ENCODE measurements around the gene ITGB7.

- TF ChIP-seq, protein P1, sequence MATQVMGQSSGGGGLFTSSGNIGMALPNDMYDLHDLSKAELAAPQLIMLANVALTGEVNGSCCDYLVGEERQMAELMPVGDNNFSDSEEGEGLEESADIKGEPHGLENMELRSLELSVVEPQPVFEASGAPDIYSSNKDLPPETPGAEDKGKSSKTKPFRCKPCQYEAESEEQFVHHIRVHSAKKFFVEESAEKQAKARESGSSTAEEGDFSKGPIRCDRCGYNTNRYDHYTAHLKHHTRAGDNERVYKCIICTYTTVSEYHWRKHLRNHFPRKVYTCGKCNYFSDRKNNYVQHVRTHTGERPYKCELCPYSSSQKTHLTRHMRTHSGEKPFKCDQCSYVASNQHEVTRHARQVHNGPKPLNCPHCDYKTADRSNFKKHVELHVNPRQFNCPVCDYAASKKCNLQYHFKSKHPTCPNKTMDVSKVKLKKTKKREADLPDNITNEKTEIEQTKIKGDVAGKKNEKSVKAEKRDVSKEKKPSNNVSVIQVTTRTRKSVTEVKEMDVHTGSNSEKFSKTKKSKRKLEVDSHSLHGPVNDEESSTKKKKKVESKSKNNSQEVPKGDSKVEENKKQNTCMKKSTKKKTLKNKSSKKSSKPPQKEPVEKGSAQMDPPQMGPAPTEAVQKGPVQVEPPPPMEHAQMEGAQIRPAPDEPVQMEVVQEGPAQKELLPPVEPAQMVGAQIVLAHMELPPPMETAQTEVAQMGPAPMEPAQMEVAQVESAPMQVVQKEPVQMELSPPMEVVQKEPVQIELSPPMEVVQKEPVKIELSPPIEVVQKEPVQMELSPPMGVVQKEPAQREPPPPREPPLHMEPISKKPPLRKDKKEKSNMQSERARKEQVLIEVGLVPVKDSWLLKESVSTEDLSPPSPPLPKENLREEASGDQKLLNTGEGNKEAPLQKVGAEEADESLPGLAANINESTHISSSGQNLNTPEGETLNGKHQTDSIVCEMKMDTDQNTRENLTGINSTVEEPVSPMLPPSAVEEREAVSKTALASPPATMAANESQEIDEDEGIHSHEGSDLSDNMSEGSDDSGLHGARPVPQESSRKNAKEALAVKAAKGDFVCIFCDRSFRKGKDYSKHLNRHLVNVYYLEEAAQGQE (IDR thresholded peaks at IDR 0.05; ENCODE audit: insufficient read depth in 1 of 2, low read depth in 2 of 2, low read length in 1 of 2) = no peak
- TF ChIP-seq, protein P2, sequence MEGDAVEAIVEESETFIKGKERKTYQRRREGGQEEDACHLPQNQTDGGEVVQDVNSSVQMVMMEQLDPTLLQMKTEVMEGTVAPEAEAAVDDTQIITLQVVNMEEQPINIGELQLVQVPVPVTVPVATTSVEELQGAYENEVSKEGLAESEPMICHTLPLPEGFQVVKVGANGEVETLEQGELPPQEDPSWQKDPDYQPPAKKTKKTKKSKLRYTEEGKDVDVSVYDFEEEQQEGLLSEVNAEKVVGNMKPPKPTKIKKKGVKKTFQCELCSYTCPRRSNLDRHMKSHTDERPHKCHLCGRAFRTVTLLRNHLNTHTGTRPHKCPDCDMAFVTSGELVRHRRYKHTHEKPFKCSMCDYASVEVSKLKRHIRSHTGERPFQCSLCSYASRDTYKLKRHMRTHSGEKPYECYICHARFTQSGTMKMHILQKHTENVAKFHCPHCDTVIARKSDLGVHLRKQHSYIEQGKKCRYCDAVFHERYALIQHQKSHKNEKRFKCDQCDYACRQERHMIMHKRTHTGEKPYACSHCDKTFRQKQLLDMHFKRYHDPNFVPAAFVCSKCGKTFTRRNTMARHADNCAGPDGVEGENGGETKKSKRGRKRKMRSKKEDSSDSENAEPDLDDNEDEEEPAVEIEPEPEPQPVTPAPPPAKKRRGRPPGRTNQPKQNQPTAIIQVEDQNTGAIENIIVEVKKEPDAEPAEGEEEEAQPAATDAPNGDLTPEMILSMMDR (IDR thresholded peaks at IDR 0.05) = no peak
- TF ChIP-seq SIN3A (IDR thresholded peaks at IDR 0.05; ENCODE audit: borderline replicate concordance, insufficient read depth, low read depth, low read length) = no peak
Measured at GRCh38 chr12:53205747-53206419, 1.2 kb downstream of the ITGB7 start.

Measured in Panc1 (cell line).